ENCODE data around the gene PIANP.
A peak's percentile ranks its signal among the peaks of the same experiment; 100 is the strongest.
"Not testable (repeated sequence)": the region's sequence is repeated elsewhere in the genome, so short reads cannot be mapped to it uniquely, and the experiment has no call there.

PIANP gene

DNA sequence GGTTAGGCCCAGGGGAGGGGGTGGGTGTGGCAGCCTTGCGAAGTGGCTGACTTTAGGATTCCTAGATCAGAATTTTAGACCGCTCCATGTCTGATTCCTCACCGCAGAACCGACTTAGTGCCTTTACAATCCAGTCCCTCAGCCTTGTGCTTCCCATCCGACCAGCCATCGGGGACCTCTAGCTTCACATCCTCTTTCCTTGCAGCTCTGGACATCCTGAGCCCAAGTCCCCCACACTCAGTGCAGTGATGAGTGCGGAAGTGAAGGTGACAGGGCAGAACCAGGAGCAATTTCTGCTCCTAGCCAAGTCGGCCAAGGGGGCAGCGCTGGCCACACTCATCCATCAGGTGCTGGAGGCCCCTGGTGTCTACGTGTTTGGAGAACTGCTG, 23.8 kb upstream of the PIANP start:
- DNase-seq (ENCODE audit: low read depth in 2 of 2): no peak

DNA sequence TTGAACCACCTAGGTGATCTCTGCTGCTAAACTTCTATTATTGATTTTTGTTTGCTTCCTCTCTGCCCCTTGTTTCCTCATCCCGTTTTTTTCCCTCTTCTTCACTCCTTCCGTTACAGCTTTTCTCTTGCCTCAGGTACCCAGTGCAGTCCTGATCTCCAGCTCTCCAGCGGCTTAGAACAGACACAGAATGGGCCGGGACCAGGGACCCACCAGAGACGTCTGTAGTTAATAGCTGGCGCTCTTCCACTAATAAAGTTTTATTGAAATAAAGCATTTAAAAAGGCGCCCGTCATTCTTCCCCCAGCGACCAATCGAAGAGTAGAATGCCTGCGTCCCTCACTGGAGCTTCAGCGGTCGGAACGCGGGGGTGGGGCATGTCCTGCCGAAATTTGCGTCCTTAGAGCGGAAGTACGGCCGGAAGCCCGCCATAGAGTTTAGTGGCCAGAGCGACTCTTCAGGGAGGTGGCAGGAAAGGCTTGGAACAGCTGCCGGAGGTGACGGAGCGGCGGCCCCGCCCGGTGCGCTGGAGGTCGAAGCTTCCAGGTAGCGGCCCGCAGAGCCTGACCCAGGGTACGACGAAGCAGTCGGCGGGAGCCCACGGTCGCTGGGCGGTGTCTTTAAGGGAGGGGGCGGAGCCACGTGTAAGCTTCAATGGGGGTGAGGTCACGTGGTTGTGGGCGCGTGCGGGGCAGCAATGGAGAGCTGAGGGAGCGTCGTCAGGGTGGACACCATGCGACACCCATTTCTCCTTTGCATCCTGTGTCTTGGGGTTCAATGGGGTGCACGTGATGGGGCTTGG, 23.2 kb upstream of the PIANP start, which contains the start of gene COPS7A:
TSS of gene COPS7A (plus strand) at position 440 of the 802 bp plus-strand sequence. CDS start 611 bp downstream, outside the sequence.
- H3K4me3 ChIP-seq (replicated peaks in 1 of 2; ENCODE audit: low read depth in 2 of 2, low read length in 2 of 2): peak within 1 kb of the TSS; percentile 62 to 67
- peak; percentile 99 for DNase-seq (ENCODE audit: low read depth in 2 of 2)
- TF ChIP-seq, protein P1, sequence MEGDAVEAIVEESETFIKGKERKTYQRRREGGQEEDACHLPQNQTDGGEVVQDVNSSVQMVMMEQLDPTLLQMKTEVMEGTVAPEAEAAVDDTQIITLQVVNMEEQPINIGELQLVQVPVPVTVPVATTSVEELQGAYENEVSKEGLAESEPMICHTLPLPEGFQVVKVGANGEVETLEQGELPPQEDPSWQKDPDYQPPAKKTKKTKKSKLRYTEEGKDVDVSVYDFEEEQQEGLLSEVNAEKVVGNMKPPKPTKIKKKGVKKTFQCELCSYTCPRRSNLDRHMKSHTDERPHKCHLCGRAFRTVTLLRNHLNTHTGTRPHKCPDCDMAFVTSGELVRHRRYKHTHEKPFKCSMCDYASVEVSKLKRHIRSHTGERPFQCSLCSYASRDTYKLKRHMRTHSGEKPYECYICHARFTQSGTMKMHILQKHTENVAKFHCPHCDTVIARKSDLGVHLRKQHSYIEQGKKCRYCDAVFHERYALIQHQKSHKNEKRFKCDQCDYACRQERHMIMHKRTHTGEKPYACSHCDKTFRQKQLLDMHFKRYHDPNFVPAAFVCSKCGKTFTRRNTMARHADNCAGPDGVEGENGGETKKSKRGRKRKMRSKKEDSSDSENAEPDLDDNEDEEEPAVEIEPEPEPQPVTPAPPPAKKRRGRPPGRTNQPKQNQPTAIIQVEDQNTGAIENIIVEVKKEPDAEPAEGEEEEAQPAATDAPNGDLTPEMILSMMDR (IDR thresholded peaks at IDR 0.05; ENCODE audit: low read depth, low read length): no peak

More for the DNA sequence above, 23.8 kb upstream of the PIANP start:
- TF ChIP-seq, protein P1 (IDR thresholded peaks at IDR 0.05; ENCODE audit: low read depth, low read length): no peak
- H3K4me3 ChIP-seq (replicated peaks in 1 of 2; ENCODE audit: low read depth in 2 of 2, low read length in 2 of 2): peak overlapping the region; percentile 62 to 67

DNA sequence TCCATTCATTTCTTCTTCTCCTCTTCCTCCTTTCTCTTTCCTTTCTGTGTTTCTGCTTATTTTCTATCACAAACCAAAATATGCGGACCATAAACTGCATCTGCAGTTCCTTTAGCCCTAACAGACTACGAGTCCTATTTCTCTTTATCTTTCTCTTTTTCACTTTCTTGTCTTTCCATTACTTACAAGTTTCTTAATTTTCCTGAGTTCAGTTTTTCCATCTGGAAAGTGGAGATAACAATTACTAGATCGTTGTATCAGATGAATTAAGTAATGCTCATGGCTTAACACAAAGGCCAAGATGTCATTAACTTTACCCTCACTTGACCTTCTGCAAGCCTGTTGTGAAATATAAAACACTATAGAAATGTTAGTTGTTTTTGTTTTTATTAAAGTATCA, 22.2 kb upstream of the PIANP start:
- no peak overlapping the region for H3K4me3 ChIP-seq (replicated peaks in 1 of 2; ENCODE audit: low read depth in 2 of 2, low read length in 2 of 2)
- TF ChIP-seq, protein P1 (IDR thresholded peaks at IDR 0.05; ENCODE audit: low read depth, low read length): no peak

DNA sequence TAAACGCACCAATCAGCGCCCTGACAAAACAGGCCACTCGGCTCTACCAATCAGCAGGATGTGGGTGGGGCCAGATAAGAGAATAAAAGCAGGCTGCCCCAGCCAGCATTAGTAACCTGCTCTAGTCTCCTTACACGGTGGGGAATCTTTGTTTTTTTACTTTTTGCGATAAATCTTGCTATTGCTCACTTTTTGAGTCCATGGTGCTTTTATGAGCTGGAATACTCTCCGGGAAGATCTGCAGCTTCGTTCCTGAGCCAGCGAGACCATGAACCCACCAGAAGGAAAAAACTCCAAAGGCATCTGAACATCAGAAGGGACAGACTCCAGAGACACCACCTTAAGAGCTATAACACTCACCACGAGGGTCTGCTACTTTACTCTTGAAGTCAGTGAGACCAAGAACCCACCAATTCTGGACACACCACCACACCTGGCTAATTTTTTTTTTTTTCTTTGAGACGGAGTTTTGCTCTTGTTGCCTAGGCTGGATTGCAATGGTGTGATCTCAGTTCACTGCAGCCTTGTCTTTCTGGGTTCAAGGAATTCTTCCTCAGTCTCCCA, 16.3 kb upstream of the PIANP start:
- no peak overlapping the region for H3K4me3 ChIP-seq (replicated peaks in 1 of 2; ENCODE audit: low read depth in 2 of 2, low read length in 2 of 2)
- TF ChIP-seq, protein P1 (IDR thresholded peaks at IDR 0.05; ENCODE audit: low read depth, low read length): no peak
- DNase-seq (ENCODE audit: low read depth in 2 of 2): no peak

More for the DNA sequence above, 22.2 kb upstream of the PIANP start:
- DNase-seq (ENCODE audit: low read depth in 2 of 2): no peak

DNA sequence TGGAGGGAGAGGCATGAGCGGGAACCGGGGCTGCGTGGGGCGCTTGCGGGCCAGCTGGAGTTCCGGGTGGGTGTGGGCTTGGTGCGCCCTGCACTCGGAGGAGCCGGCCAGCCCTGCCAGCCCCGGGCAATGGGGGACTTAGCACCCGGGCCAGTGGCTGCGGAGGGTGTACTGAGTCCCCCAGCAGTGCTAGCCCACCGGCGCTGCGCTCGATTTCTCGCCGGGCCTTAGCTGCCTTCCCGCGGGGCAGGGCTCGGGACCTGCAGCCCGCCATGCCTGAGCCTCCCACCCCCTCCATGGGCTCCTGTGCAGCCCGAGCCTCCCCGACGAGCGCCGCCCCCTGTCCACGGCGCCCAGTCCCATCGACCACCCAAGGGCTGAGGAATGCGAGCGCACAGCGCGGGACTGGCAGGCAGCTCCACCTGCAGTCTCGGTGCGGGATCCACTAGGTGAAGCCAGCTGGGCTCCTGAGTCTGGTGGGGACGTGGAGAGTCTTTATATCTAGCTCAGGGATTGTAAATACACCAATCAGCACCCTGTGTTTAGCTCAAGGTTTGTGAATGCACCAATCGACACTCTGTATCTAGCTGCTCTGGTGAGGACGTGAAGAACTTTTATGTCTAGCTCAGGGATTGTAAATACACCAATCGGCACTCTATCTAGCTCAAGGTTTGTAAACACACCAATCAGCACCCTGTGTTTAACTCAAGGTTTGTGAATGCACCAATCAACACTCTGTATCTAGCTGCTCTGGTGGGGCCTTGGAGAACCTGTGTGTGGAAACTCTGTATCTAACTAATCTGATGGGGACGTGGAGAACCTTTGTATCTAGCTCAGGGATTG, 15.6 kb upstream of the PIANP start:
- DNase-seq (ENCODE audit: low read depth in 2 of 2); H3K4me3 ChIP-seq (replicated peaks in 1 of 2; ENCODE audit: low read depth in 2 of 2, low read length in 2 of 2): not testable (repeated sequence)

DNA sequence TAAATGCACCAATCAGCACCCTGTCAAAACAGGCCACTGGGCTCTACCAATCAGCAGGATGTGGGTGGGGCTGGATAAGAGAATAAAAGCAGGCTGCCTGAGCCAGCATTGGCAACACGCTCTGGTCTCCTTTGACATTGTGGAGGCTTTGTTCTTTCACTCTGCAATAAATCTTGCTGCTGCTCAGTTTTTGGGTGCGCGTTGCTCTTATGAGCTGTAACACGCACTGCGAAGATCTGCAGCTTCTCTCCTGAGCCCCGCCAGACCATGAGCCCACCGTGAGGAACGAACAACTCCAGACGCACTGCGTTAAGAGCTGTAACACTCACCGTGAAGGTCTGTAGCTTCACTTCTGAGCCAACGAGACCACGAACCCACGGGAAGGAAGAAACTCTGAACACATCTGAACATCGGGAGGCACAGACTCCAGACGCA, 8.4 kb upstream of the PIANP start:
- no peak for DNase-seq (ENCODE audit: low read depth in 2 of 2)
- TF ChIP-seq, protein P1 (IDR thresholded peaks at IDR 0.05; ENCODE audit: low read depth, low read length): no peak
- H3K4me3 ChIP-seq (replicated peaks in 1 of 2; ENCODE audit: low read depth in 2 of 2, low read length in 2 of 2): no peak overlapping the region

DNA sequence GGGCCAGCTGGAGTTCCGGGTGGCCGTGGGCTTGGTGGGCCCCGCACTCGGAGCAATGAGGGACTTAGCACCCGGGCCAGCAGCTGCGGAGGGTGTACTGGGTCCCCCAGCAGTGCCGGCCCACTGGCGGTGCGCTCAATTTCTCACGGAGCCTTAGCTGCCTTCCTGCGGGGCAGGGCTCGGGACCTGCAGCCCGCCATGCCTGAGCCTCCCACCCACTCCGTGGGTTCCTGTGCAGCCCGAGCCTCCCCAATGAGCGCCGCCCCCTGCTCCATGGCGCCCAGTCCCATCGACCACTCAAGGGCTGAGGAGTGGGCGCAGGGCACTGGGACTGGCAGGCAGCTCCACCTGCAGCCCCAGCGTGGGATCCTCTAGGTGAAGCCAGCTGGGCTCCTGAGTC, 7.7 kb upstream of the PIANP start:
- DNase-seq (ENCODE audit: low read depth in 2 of 2); H3K4me3 ChIP-seq (replicated peaks in 1 of 2; ENCODE audit: low read depth in 2 of 2, low read length in 2 of 2): not testable (repeated sequence)

Measured in cardiac fibroblast (primary cell).